Epithelial cell of proximal tubule (primary cell): ENCODE results near the gene SORCS1. TPM values are rescaled to one million over a fixed set of nuclear protein-coding genes. Genes with fewer than 3 reads are reported as not detected.
"Not testable (repeated sequence)": the region's sequence is repeated elsewhere in the genome, so short reads cannot be mapped to it uniquely, and the experiment has no call there.

ENCODE experiments used
- DNase-seq: peaks from one replicate; pipeline ENCODE4 v3.0.0-alpha.2; 2011; ENCODE audit warnings: low read depth
- H3K4me3 ChIP-seq: 2 replicates; pipeline ENCODE4 v1.5.1; 2011; ENCODE audit warnings: low read depth, mild to moderate bottlenecking, low read length
- CTCF ChIP-seq: conservative IDR thresholded peaks from 2 replicates; pipeline ENCODE4 v1.5.1; 2012; ENCODE audit warnings: low read depth, mild to moderate bottlenecking, low read length
- total RNA-seq: library from RNA; depleted of rRNA; stranded (reverse); fragments of >200 nt; gene quantifications from 2 replicates; pipeline ENCODE4 v1.2.3, GENCODE V29; 2015

The SORCS1 gene
- total RNA-seq, 1 donor from 2014 or later: 0.06 TPM

GRCh38 chr10:106935978-106936451, 228.5 kb downstream of the SORCS1 start:
- TF ChIP-seq CTCF: no peak
- no peak for DNase-seq
- H3K4me3 ChIP-seq: no peak overlapping the region

GRCh38 chr10:106931853-106932249, 232.7 kb downstream of the SORCS1 start:
- TF ChIP-seq CTCF: no peak
- no peak overlapping the region for H3K4me3 ChIP-seq
- no peak for DNase-seq

- no peak overlapping the region for H3K4me3 ChIP-seq
- TF ChIP-seq CTCF: no peak
- no peak for DNase-seq
Measured at GRCh38 chr10:106931159-106931852, 233.2 kb downstream of the SORCS1 start.

- no peak overlapping the region for H3K4me3 ChIP-seq
- TF ChIP-seq CTCF: no peak
Measured at GRCh38 chr10:106930751-106931150, 233.8 kb downstream of the SORCS1 start.

GRCh38 chr10:106929291-106929895, 235.1 kb downstream of the SORCS1 start:
- no peak overlapping the region for H3K4me3 ChIP-seq
- DNase-seq: no peak
- no peak for TF ChIP-seq CTCF

More at GRCh38 chr10:106930751-106931150, 233.8 kb downstream of the SORCS1 start:
- no peak for DNase-seq

- not testable (repeated sequence) for H3K4me3 ChIP-seq, DNase-seq
Measured at GRCh38 chr10:106928151-106928550, 236.4 kb downstream of the SORCS1 start.

GRCh38 chr10:106925191-106925590, 239.3 kb downstream of the SORCS1 start:
- TF ChIP-seq CTCF: no peak
- H3K4me3 ChIP-seq: no peak overlapping the region
- DNase-seq: no peak
